Neural progenitor cell (in vitro differentiated cells): Measurements from ENCODE around the gene NUDC.

Experiments
- CTCF ChIP-seq: fragments of 200-600 bp; sonication (generic); IDR thresholded peaks from 2 replicates; pipeline ENCODE4 v1.5.1; 2017; ENCODE audit warnings: antibody characterized with exemption, mild to moderate bottlenecking
- EZH2 ChIP-seq: fragments of 200-600 bp; sonication (generic); IDR thresholded peaks from 2 replicates; pipeline ENCODE4 v1.6.1; 2017; ENCODE audit warnings: antibody characterized with exemption, mild to moderate bottlenecking, moderate library complexity
- EZH2phosphoT487 ChIP-seq: fragments of 200-600 bp; sonication (generic); IDR thresholded peaks from 2 replicates; pipeline ENCODE4 v1.6.1; 2017; ENCODE audit warnings: antibody characterized with exemption

DNA sequence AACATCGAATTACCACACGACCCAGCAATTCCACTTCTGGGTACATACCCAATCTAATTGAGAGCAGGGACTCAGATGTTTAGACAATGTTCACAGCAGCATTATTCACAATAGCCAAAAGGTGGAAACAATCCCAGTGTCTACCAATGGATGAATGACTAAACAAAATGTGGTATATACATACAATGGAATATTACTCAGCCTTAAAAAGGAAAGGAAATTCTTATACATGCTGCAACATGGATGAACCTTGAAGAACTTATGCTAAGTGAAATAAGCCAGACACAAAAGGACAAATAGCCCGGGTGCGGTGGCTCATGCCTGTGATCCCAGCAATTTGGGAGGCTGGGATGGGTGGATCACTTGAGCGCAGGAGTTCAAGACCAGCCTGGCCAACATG lies 31.8 kb downstream of the NUDC start:
- TF ChIP-seq CTCF = no peak
- TF ChIP-seq EZH2phosphoT487 = no peak
- TF ChIP-seq EZH2 = no peak
